H9 (cell line): ENCODE measurements around the gene MYL10. TPM values are rescaled to one million over a fixed set of nuclear protein-coding genes. Genes with fewer than 3 reads are reported as not detected.

Experiments used
- DNase-seq: peaks from one replicate; pipeline ENCODE4 v3.0.0-alpha.2; 2017
- H2AFZ ChIP-seq: one replicate; pipeline ENCODE4 v1.6.1; 2013; ENCODE audit warnings: mild to moderate bottlenecking, low read length, control low read depth, moderate library complexity
- H2AK5ac ChIP-seq: 2 replicates; pipeline ENCODE4 v1.6.1; 2013; ENCODE audit warnings: low read length, control low read depth, mixed read lengths; ENCODE audit not compliant: insufficient read length
- H2BK120ac ChIP-seq: one replicate; pipeline ENCODE4 v1.6.1; 2013; ENCODE audit warnings: low read depth, mild to moderate bottlenecking, low read length, control low read depth, inconsistent platforms; ENCODE audit not compliant: poor library complexity, severe bottlenecking
- H2BK12ac ChIP-seq: 2 replicates; pipeline ENCODE4 v1.6.1; 2013; ENCODE audit warnings: low read length, control low read depth, mixed read lengths, low read depth; ENCODE audit not compliant: insufficient read length
- H2BK15ac ChIP-seq: 2 replicates; pipeline ENCODE4 v1.6.1; 2013; ENCODE audit warnings: low read depth, low read length, control low read depth
- H2BK20ac ChIP-seq: one replicate; pipeline ENCODE4 v1.6.1; 2013; ENCODE audit warnings: low read depth, mild to moderate bottlenecking, low read length, control low read depth, inconsistent platforms; ENCODE audit not compliant: poor library complexity, severe bottlenecking
- H2BK5ac ChIP-seq: 2 replicates; pipeline ENCODE4 v1.6.1; 2013; ENCODE audit warnings: low read length, control low read depth, mixed read lengths; ENCODE audit not compliant: insufficient read length
- H3K14ac ChIP-seq: 2 replicates; pipeline ENCODE4 v1.6.1; 2013; ENCODE audit warnings: low read length, control low read depth; ENCODE audit not compliant: insufficient read depth
- H3K18ac ChIP-seq: 2 replicates; pipeline ENCODE4 v1.6.1; 2013; ENCODE audit warnings: low read depth, mild to moderate bottlenecking, mixed read lengths, low read length, control low read depth; ENCODE audit not compliant: insufficient read length
- H3K23ac ChIP-seq: 2 replicates; pipeline ENCODE4 v1.6.1; 2013; ENCODE audit warnings: low read length, control low read depth, mixed read lengths, low read depth; ENCODE audit not compliant: insufficient read length
- H3K23me2 ChIP-seq: 2 replicates; pipeline ENCODE4 v1.6.1; 2013; ENCODE audit warnings: low read depth, mild to moderate bottlenecking, mixed read lengths, low read length, control low read depth; ENCODE audit not compliant: insufficient read length, poor library complexity, severe bottlenecking
- H3K27ac ChIP-seq: 2 replicates; pipeline ENCODE4 v1.5.1; 2013; ENCODE audit warnings: low read length, control low read depth, mixed read lengths, low read depth; ENCODE audit not compliant: insufficient read length
- H3K27me3 ChIP-seq: 2 replicates; pipeline ENCODE4 v1.6.1; 2013; ENCODE audit warnings: low read length, control low read depth, inconsistent platforms; ENCODE audit not compliant: insufficient read depth
- H3K4ac ChIP-seq: 2 replicates; pipeline ENCODE4 v1.6.1; 2013; ENCODE audit warnings: low read depth, mild to moderate bottlenecking, control low read depth, inconsistent platforms, low read length, moderate library complexity
- H3K4me1 ChIP-seq: 2 replicates; pipeline ENCODE4 v1.6.1; 2013; ENCODE audit warnings: low read length, control low read depth, inconsistent platforms; ENCODE audit not compliant: insufficient read depth
- H3K4me2 ChIP-seq: 2 replicates; pipeline ENCODE4 v1.6.1; 2013; ENCODE audit warnings: low read length, control low read depth, mixed read lengths; ENCODE audit not compliant: insufficient read length, insufficient read depth
- H3K56ac ChIP-seq: 2 replicates; pipeline ENCODE4 v1.6.1; 2013; ENCODE audit warnings: low read depth, mild to moderate bottlenecking, mixed read lengths, low read length, control low read depth; ENCODE audit not compliant: insufficient read length
- H3K79me1 ChIP-seq: 2 replicates; pipeline ENCODE4 v1.6.1; 2013; ENCODE audit warnings: low read depth, mild to moderate bottlenecking, moderate library complexity, low read length, control low read depth, inconsistent platforms; ENCODE audit not compliant: insufficient read depth, poor library complexity, severe bottlenecking
- H3K79me2 ChIP-seq: 2 replicates; pipeline ENCODE4 v1.6.1; 2013; ENCODE audit warnings: low read length, control low read depth, inconsistent platforms; ENCODE audit not compliant: insufficient read depth
- H3K9ac ChIP-seq: 2 replicates; pipeline ENCODE4 v1.6.1; 2013; ENCODE audit warnings: low read length, control low read depth, mixed read lengths; ENCODE audit not compliant: insufficient read length; ENCODE audit errors: extremely low read depth
- H3K9me3 ChIP-seq: one replicate; pipeline ENCODE4 v1.6.1; 2013; ENCODE audit warnings: low read depth, low read length, inconsistent platforms; ENCODE audit not compliant: control insufficient read depth
- H3T11ph ChIP-seq: one replicate; pipeline ENCODE4 v1.6.1; 2013; ENCODE audit warnings: mild to moderate bottlenecking, low read length, control low read depth, inconsistent platforms
- H4K20me1 ChIP-seq: one replicate; pipeline ENCODE4 v1.6.1; 2013; ENCODE audit not compliant: control insufficient read depth, insufficient read length, insufficient read depth
- H4K5ac ChIP-seq: 2 replicates; pipeline ENCODE4 v1.6.1; 2013; ENCODE audit warnings: low read depth, mild to moderate bottlenecking, mixed read lengths, low read length, control low read depth; ENCODE audit not compliant: insufficient read length
- H4K8ac ChIP-seq: replicated peaks from 2 replicates; pipeline ENCODE4 v1.6.1; 2013; ENCODE audit warnings: low read length, control low read depth, mixed read lengths, low read depth; ENCODE audit not compliant: insufficient read length
- H4K91ac ChIP-seq: 2 replicates; pipeline ENCODE4 v1.6.1; 2013; ENCODE audit warnings: low read depth, mild to moderate bottlenecking, moderate library complexity, mixed read lengths, low read length, control low read depth; ENCODE audit not compliant: insufficient read length
- H3K27ac Mint-ChIP-seq, 3 experiments: 2 replicates in 2 of 3; 3 replicates in 1 of 3; pipeline ENCODE4 v1.8.0; 2020 to 2021; ENCODE audit warnings: mixed read lengths in 3 of 3, mild to moderate bottlenecking in 1 of 3, moderate library complexity in 1 of 3
- H3K27me3 Mint-ChIP-seq: 2 replicates; pipeline ENCODE4 v1.8.0; 2021; ENCODE audit warnings: low read depth, mild to moderate bottlenecking, moderate library complexity, mixed read lengths
- H3K36me3 Mint-ChIP-seq, 3 experiments: 2 replicates in 2 of 3; 3 replicates in 1 of 3; pipeline ENCODE4 v1.8.0; 2020 to 2021; ENCODE audit warnings: low read depth in 3 of 3, mixed read lengths in 3 of 3; ENCODE audit not compliant: insufficient read depth in 1 of 3
- H3K4me1 Mint-ChIP-seq, 2 experiments: 2 replicates each; pipeline ENCODE4 v1.8.0; 2020; ENCODE audit warnings: mixed read lengths in 2 of 2
- H3K4me3 Mint-ChIP-seq, 2 experiments: 2 replicates in 1 of 2; 3 replicates in 1 of 2; pipeline ENCODE4 v1.8.0; 2020 to 2021; ENCODE audit warnings: mild to moderate bottlenecking in 2 of 2, mixed read lengths in 2 of 2, moderate library complexity in 1 of 2
- H3K9me3 Mint-ChIP-seq, 2 experiments: 2 replicates in 1 of 2; 3 replicates in 1 of 2; pipeline ENCODE4 v1.8.0; 2020; ENCODE audit warnings: mild to moderate bottlenecking in 2 of 2, mixed read lengths in 2 of 2, moderate library complexity in 1 of 2
- WGBS: extraction: QIAGEN DNeasy Blood & Tissue Kit; methylation state at CpG from one replicate; pipeline ENCODE4 v1.1.7; 2013; ENCODE audit warnings: missing lambda C conversion rate, low lambda C conversion rate, mixed read lengths; ENCODE audit not compliant: insufficient read length; ENCODE audit errors: extremely low coverage; 5-methylcytosine and 5-hydroxymethylcytosine counted together
- total RNA-seq: library from RNA; stranded (reverse); gene quantifications from 2 replicates; pipeline ENCODE4 v1.2.1, GENCODE V29; 2021
- TF ChIP-seq, protein P1 (sequence below): fragments of 200-600 bp; sonication (generic); conservative IDR thresholded peaks from 3 replicates; pipeline ENCODE4 v1.8.0; 2021; ENCODE audit warnings: antibody characterized with exemption, mild to moderate bottlenecking

The MYL10 gene
- total RNA-seq, 1 experiment from 2014 or later: 0.50 TPM

GRCh38 chr7:101615446-101615845 lies 13.7 kb downstream of the MYL10 start:
- TF ChIP-seq, protein P1, sequence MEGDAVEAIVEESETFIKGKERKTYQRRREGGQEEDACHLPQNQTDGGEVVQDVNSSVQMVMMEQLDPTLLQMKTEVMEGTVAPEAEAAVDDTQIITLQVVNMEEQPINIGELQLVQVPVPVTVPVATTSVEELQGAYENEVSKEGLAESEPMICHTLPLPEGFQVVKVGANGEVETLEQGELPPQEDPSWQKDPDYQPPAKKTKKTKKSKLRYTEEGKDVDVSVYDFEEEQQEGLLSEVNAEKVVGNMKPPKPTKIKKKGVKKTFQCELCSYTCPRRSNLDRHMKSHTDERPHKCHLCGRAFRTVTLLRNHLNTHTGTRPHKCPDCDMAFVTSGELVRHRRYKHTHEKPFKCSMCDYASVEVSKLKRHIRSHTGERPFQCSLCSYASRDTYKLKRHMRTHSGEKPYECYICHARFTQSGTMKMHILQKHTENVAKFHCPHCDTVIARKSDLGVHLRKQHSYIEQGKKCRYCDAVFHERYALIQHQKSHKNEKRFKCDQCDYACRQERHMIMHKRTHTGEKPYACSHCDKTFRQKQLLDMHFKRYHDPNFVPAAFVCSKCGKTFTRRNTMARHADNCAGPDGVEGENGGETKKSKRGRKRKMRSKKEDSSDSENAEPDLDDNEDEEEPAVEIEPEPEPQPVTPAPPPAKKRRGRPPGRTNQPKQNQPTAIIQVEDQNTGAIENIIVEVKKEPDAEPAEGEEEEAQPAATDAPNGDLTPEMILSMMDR: no peak
- Mint-ChIP-seq H3K27me3 (peaks cover 13% of the 10 kb centered on the region), H3K27ac (peak overlapping the region in 1 of 3 experiments; percentile 70; a peak in 3 of 7 replicates), H3K4me3 (no peak overlapping the region), H3K9me3 (no peaks in the 10 kb centered on the region; a peak in 2 of 5 replicates), H3K36me3 (no peaks in the 10 kb centered on the region), H3K4me1 (peaks cover 25 to 31% of the 10 kb centered on the region in 2 experiments)
- H3K18ac ChIP-seq: peak overlapping the region; percentile 53
- H3K79me2 ChIP-seq: no peaks in the 10 kb centered on the region
- no peaks in the 10 kb centered on the region for H4K20me1 ChIP-seq
- no peak overlapping the region for H4K5ac ChIP-seq
- H3K27ac ChIP-seq: no peak overlapping the region
- H2BK5ac ChIP-seq: no peak overlapping the region
- no peak overlapping the region for H3K4ac ChIP-seq
- H3K27me3 ChIP-seq: no peaks in the 10 kb centered on the region
- no peak for DNase-seq
- no peak overlapping the region for H2AFZ ChIP-seq
- H3K79me1 ChIP-seq: no peaks in the 10 kb centered on the region
- H3K23ac ChIP-seq: no peak overlapping the region
- no peak overlapping the region for H3K14ac ChIP-seq
- no peaks in the 10 kb centered on the region for H3K23me2 ChIP-seq
- H3K9me3 ChIP-seq: no peaks in the 10 kb centered on the region
- no peak overlapping the region for H3T11ph ChIP-seq
- no peak overlapping the region for H2AK5ac ChIP-seq
- no peak overlapping the region for H2BK15ac ChIP-seq
- H3K4me2 ChIP-seq: no peak overlapping the region
- H3K4me1 ChIP-seq: peaks cover 10% of the 10 kb centered on the region; the same call in 1 of the 2 replicates
- H2BK120ac ChIP-seq: no peak overlapping the region
- no CpG with 5 or more reads among the region's 8 CpGs for whole genome bisulfite sequencing
- no peak overlapping the region for H4K8ac ChIP-seq
- no peak overlapping the region for H2BK12ac ChIP-seq
- no peak overlapping the region for H3K56ac ChIP-seq
- no peak overlapping the region for H2BK20ac ChIP-seq
- no peak overlapping the region for H3K9ac ChIP-seq
- no peak overlapping the region for H4K91ac ChIP-seq
